Endodermal cell (in vitro differentiated cells): ENCODE results near the gene ISG20L2. TPM values are rescaled to one million over a fixed set of nuclear protein-coding genes. Genes with fewer than 3 reads are reported as not detected.

Experiments used
- DNase-seq: peaks from one replicate; pipeline ENCODE4 v3.0.0-alpha.2; 2017
- H3K27ac ChIP-seq: 2 replicates; pipeline ENCODE4 v1.5.1; 2013; ENCODE audit warnings: mild to moderate bottlenecking, low read depth, low read length, moderate library complexity
- H3K27me3 ChIP-seq: 2 replicates; pipeline ENCODE4 v1.6.1; 2013; ENCODE audit warnings: mild to moderate bottlenecking, low read length, moderate library complexity; ENCODE audit not compliant: insufficient read depth, control insufficient read depth, poor library complexity, severe bottlenecking
- H3K36me3 ChIP-seq: 2 replicates; pipeline ENCODE4 v1.7.0; 2013; ENCODE audit warnings: mild to moderate bottlenecking, low read length, moderate library complexity; ENCODE audit not compliant: control insufficient read depth, insufficient read depth
- H3K4me1 ChIP-seq: one replicate; pipeline ENCODE4 v1.7.0; 2013; ENCODE audit warnings: low read length; ENCODE audit not compliant: control insufficient read depth, insufficient read depth
- H3K4me3 ChIP-seq: 2 replicates; pipeline ENCODE4 v1.5.1; 2013; ENCODE audit warnings: mild to moderate bottlenecking, low read length, moderate library complexity
- H3K9ac ChIP-seq: 2 replicates; pipeline ENCODE4 v1.6.1; 2013; ENCODE audit warnings: mild to moderate bottlenecking, low read length, moderate library complexity; ENCODE audit not compliant: poor library complexity, severe bottlenecking; ENCODE audit errors: extremely low read depth
- H3K9me3 ChIP-seq: 2 replicates; pipeline ENCODE4 v1.6.1; 2013; ENCODE audit warnings: mild to moderate bottlenecking, low read length, moderate library complexity; ENCODE audit not compliant: control insufficient read depth
- H3K27ac Mint-ChIP-seq: 2 replicates; pipeline ENCODE4 v1.8.0; 2020; ENCODE audit warnings: mixed read lengths
- H3K27me3 Mint-ChIP-seq: 2 replicates; pipeline ENCODE4 v1.8.0; 2021; ENCODE audit warnings: mild to moderate bottlenecking, mixed read lengths; ENCODE audit not compliant: insufficient read depth
- H3K36me3 Mint-ChIP-seq: 2 replicates; pipeline ENCODE4 v1.8.0; 2020; ENCODE audit warnings: low read depth, mixed read lengths
- H3K4me1 Mint-ChIP-seq: 2 replicates; pipeline ENCODE4 v1.8.0; 2020; ENCODE audit warnings: mixed read lengths
- H3K4me3 Mint-ChIP-seq: 2 replicates; pipeline ENCODE4 v1.8.0; 2020; ENCODE audit warnings: mild to moderate bottlenecking, moderate library complexity, mixed read lengths
- H3K9me3 Mint-ChIP-seq: 2 replicates; pipeline ENCODE4 v1.8.0; 2020; ENCODE audit warnings: mild to moderate bottlenecking, mixed read lengths
- CTCF ChIP-seq: fragments of 200-600 bp; sonication (generic); conservative IDR thresholded peaks from 2 replicates; pipeline ENCODE4 v1.5.0; 2021; ENCODE audit warnings: antibody characterized with exemption, mild to moderate bottlenecking
- WGBS, 2 experiments: methylation state at CpG; one replicate each; pipeline versions ENCODE4 v1.1.5 to v1.1.7; 2013; ENCODE audit warnings: missing lambda C conversion rate in 2 of 2, mixed read lengths in 1 of 2; ENCODE audit not compliant: insufficient coverage in 1 of 2, insufficient read length in 1 of 2; 5-methylcytosine and 5-hydroxymethylcytosine counted together
- total RNA-seq, 2 donors: library from RNA; stranded (reverse); fragmentation: NEBNext Ultra II Directional in 1 of 2; extraction: Animal tissue kit (Norgen Biotek cat#: 25700) in 1 of 2; gene quantifications; 2 replicates in 1 of 2; 3 replicates in 1 of 2; pipeline ENCODE4 v1.2.1, GENCODE V29; 2021

ISG20L2 gene
- total RNA-seq, 2 donors from 2014 or later = 37.2 to 39.9 TPM

GRCh38 chr1:156742017-156742416 is 13.5 kb upstream of the ISG20L2 start:
- WGBS, 2 experiments = 93 to 100% methylated on average over 1 to 3 of the region's 3 CpGs
- peak overlapping the region; percentile 57 for H3K4me3 ChIP-seq
- H3K4me1 ChIP-seq = peaks cover 14% of the 10 kb centered on the region
- H3K27ac Mint-ChIP-seq = peak overlapping the region; percentile 94
- H3K9me3 Mint-ChIP-seq = no peaks in the 10 kb centered on the region
- H3K36me3 Mint-ChIP-seq = peaks cover 49% of the 10 kb centered on the region
- DNase-seq = no peak
- H3K27ac ChIP-seq = peak overlapping the region; percentile 21
- H3K27me3 Mint-ChIP-seq = no peaks in the 10 kb centered on the region
- H3K9ac ChIP-seq = peak overlapping the region; percentile 17
- peaks cover 69% of the 10 kb centered on the region for H3K36me3 ChIP-seq
- no peaks in the 10 kb centered on the region for H3K9me3 ChIP-seq
- no peak for TF ChIP-seq CTCF
- no peaks in the 10 kb centered on the region for H3K27me3 ChIP-seq
- H3K4me1 Mint-ChIP-seq = peaks cover 40% of the 10 kb centered on the region
- H3K4me3 Mint-ChIP-seq = peak overlapping the region; percentile 96

GRCh38 chr1:156741481-156741983 is 13.0 kb upstream of the ISG20L2 start:
- Mint-ChIP-seq H3K4me1 (peaks cover 38% of the 10 kb centered on the region), H3K27me3 (no peaks in the 10 kb centered on the region), H3K4me3 (peak overlapping the region; percentile 96), H3K36me3 (peaks cover 50% of the 10 kb centered on the region), H3K9me3 (no peaks in the 10 kb centered on the region), H3K27ac (peak overlapping the region; percentile 94)
- no peak for DNase-seq
- peaks cover 14% of the 10 kb centered on the region for H3K4me1 ChIP-seq
- H3K9ac ChIP-seq = peak overlapping the region; percentile 17
- TF ChIP-seq CTCF = no peak
- peaks cover 73% of the 10 kb centered on the region for H3K36me3 ChIP-seq
- 50 to 53% methylated on average over 6 to 8 of the region's 8 CpGs for WGBS, 2 experiments
- H3K27me3 ChIP-seq = no peaks in the 10 kb centered on the region
- peak overlapping the region; percentile 57 for H3K4me3 ChIP-seq
- no peaks in the 10 kb centered on the region for H3K9me3 ChIP-seq
- H3K27ac ChIP-seq = peak overlapping the region; percentile 21

- Histone ChIP-seq H3K9ac (peak within 1 kb of the TSS; percentile 74), H3K27me3 (no peaks in the 10 kb centered on the region), H3K9me3 (no peaks in the 10 kb centered on the region), H3K4me3 (peak within 1 kb of the TSS; percentile 92), H3K36me3 (peaks cover 73% of the 10 kb centered on the region), H3K27ac (peak within 1 kb of the TSS; percentile 21), H3K4me1 (peaks cover 9% of the 10 kb centered on the region)
- Mint-ChIP-seq H3K36me3 (peaks cover 51% of the 10 kb centered on the region), H3K4me3 (peak within 1 kb of the TSS; percentile 96), H3K4me1 (peaks cover 32% of the 10 kb centered on the region), H3K27ac (peak within 1 kb of the TSS; percentile 97), H3K27me3 (no peaks in the 10 kb centered on the region), H3K9me3 (no peaks in the 10 kb centered on the region)
- no peak for TF ChIP-seq CTCF
- WGBS, 2 experiments = 0 to 1% methylated on average over 27 to 38 of the region's 38 CpGs
- DNase-seq = peak; percentile 99
These were observed 12.3 kb upstream of the ISG20L2 start, which contains the start of gene MRPL24 for GRCh38 chr1:156740741-156741480. MRPL24 (minus strand) TSS chr1:156741088; CDS start chr1:156738704, 2,384 bp downstream.
